K562 (cell line): Measurements from ENCODE around the gene FSTL3. TPM values are rescaled to one million over a fixed set of nuclear protein-coding genes. Genes with fewer than 3 reads are reported as not detected.

ENCODE experiments used
- ATAC-seq: fragments of 200-7000 bp; cut with Tn5 transposase; 3 replicates; pipeline ENCODE4 v1.9.1; 2020; ENCODE audit warnings: moderate library complexity
- BruUV-seq: library from RNA; stranded (reverse); fragments of 400-500 nt; replicated peaks from 2 replicates; lab custom pipeline; 2021; lab: Mats Ljungman, UMichigan
- CTCF ChIA-PET: fragments of 300-600 bp; formaldehyde crosslinking; extraction: SDS; loops from one replicate; lab custom pipeline; 2021; ENCODE audit warnings: low intra/inter-chr PET ratio; lab: Yijun Ruan, JAX
- POLR2A ChIA-PET: fragments of 300-600, 350-650 bp; sonication (Branson Sonifier 250); formaldehyde crosslinking; extraction: SDS; loops from one replicate; lab custom pipeline; 2021; ENCODE audit warnings: antibody characterized with exemption, inconsistent platforms; lab: Yijun Ruan, JAX
- DNase-seq, 4 experiments: peaks; one replicate each; pipeline versions ENCODE4 v3.0.0 to v3.0.0-alpha.2; 2011 to 2018; ENCODE audit warnings: low spot score in 3 of 4, mixed read lengths in 3 of 4; ENCODE audit errors: extremely low read depth in 1 of 4
- FAIRE-seq: peaks from 2 replicates; lab custom pipeline; 2011; peaks lifted over from hg19 to GRCh38; lab: Jason Lieb, UNC
- H2AFZ ChIP-seq: 2 replicates; pipeline ENCODE4 v1.6.0; 2011; ENCODE audit warnings: low read depth, low read length, control low read depth, inconsistent platforms
- H3K27ac ChIP-seq: fragments of 200-600 bp; 3 replicates; pipeline ENCODE4 v1.8.0; 2011; ENCODE audit warnings: low read depth, mild to moderate bottlenecking, control low read depth, inconsistent platforms, low read length, moderate library complexity, mixed read lengths; ENCODE audit errors: extremely low read depth
- H3K27me3 ChIP-seq, 2 experiments: fragments of 300-600 bp in 1 of 2; 2 replicates in 1 of 2; 3 replicates in 1 of 2; pipeline versions ENCODE4 v1.6.0 to v1.8.0; 2011; ENCODE audit warnings: inconsistent platforms in 2 of 2, low read length in 2 of 2, mild to moderate bottlenecking in 1 of 2, mixed read lengths in 1 of 2, moderate library complexity in 1 of 2; ENCODE audit not compliant: control insufficient read depth in 2 of 2, insufficient read depth in 2 of 2
- H3K36me3 ChIP-seq: fragments of 300-600 bp; 3 replicates; pipeline ENCODE4 v1.8.0; 2011; ENCODE audit warnings: mild to moderate bottlenecking, low read length, inconsistent platforms; ENCODE audit not compliant: control insufficient read depth, insufficient read depth
- H3K4me1 ChIP-seq, 2 experiments: fragments of 200-600 bp in 1 of 2; replicated peaks in 1 of 2; 2 replicates in 1 of 2; 3 replicates in 1 of 2; pipeline versions ENCODE4 v1.5.1 to v1.8.0; 2011; ENCODE audit warnings: inconsistent platforms in 2 of 2, low read length in 2 of 2, mild to moderate bottlenecking in 1 of 2, mixed read lengths in 1 of 2, moderate library complexity in 1 of 2; ENCODE audit not compliant: control insufficient read depth in 2 of 2, insufficient read depth in 2 of 2
- H3K4me2 ChIP-seq: 2 replicates; pipeline ENCODE4 v1.6.1; 2011; ENCODE audit warnings: low read length, control low read depth, inconsistent platforms, mixed read lengths; ENCODE audit not compliant: insufficient read depth
- H3K4me3 ChIP-seq: fragments of 200-600 bp; sonication (generic), shearing (Covaris generic); 2 replicates; pipeline ENCODE4 v1.5.1; 2016; ENCODE audit warnings: control low read depth, inconsistent platforms
- H3K79me2 ChIP-seq: fragments of 200-600 bp; 3 replicates; pipeline ENCODE4 v1.8.0; 2011; ENCODE audit warnings: low read length, inconsistent platforms; ENCODE audit not compliant: control insufficient read depth, insufficient read depth
- H3K9ac ChIP-seq, 2 experiments: 2 replicates each; pipeline versions ENCODE4 v1.6.0 to v1.6.1; 2011; ENCODE audit warnings: low read depth in 2 of 2, low read length in 2 of 2, control low read depth in 1 of 2, inconsistent platforms in 1 of 2, mild to moderate bottlenecking in 1 of 2, mixed read lengths in 1 of 2; ENCODE audit not compliant: insufficient read depth in 1 of 2
- H3K9me1 ChIP-seq: one replicate; pipeline ENCODE4 v1.6.0; 2011; ENCODE audit warnings: inconsistent platforms, mild to moderate bottlenecking, low read length, moderate library complexity; ENCODE audit not compliant: control insufficient read depth, insufficient read depth
- H3K9me3 ChIP-seq: replicated peaks from 2 replicates; pipeline ENCODE4 v1.5.1; 2011; ENCODE audit warnings: low read depth, low read length, inconsistent platforms; ENCODE audit not compliant: control insufficient read depth, insufficient read depth
- H4K20me1 ChIP-seq: replicated peaks from 2 replicates; pipeline ENCODE4 v1.6.1; 2011; ENCODE audit warnings: low read length, inconsistent platforms, mixed read lengths; ENCODE audit not compliant: control insufficient read depth, insufficient read depth
- E2F3 ChIP-seq: fragments of 250-450 bp; sonication (Bioruptor Pico); IDR thresholded peaks from 2 replicates; pipeline ENCODE4 v1.4.0; 2020; ENCODE audit warnings: mild to moderate bottlenecking
- POLR2G ChIP-seq: fragments of 200-400 bp; formaldehyde crosslinking; IDR thresholded peaks from 2 replicates; pipeline ENCODE4 v1.6.1; 2017; ENCODE audit warnings: low read depth, mild to moderate bottlenecking, antibody characterized with exemption, low read length, moderate library complexity
- RBM22 ChIP-seq: fragments of 200-400 bp; formaldehyde crosslinking; IDR thresholded peaks from 2 replicates; pipeline ENCODE4 v1.6.1; 2018; ENCODE audit warnings: low read length, low read depth; ENCODE audit not compliant: poor library complexity, severe bottlenecking
- WGBS: fragments of 100-300 bp; shearing (Covaris generic); methylation state at CpG from one replicate; pipeline ENCODE4 v1.1.6; 2016; ENCODE audit warnings: low coverage, mixed read lengths; ENCODE audit not compliant: insufficient coverage; ENCODE audit errors: missing lambda C conversion rate; 5-methylcytosine and 5-hydroxymethylcytosine counted together
- in situ Hi-C: fragments of 300-500 bp; cut with MboI; formaldehyde crosslinking; loops from 4 replicates; pipeline ENCODE4 v1.15.0; 2018; ENCODE audit warnings: inconsistent platforms, mixed read lengths
- intact Hi-C: fragments of 100-400 bp; cut with micrococcal nuclease; formaldehyde crosslinking; loops from 2 replicates; pipeline ENCODE4 v1.14.2; 2022
- polyA plus RNA-seq, 8 experiments: library from polyadenylated mRNA; depleted of rRNA in 4 of 8; stranded (reverse) in 5 of 8; unstranded in 3 of 8; fragments of >200 nt; fragmentation: Nextera tagmentation in 2 of 8; fragmentation: Illumina TruSeq in 1 of 8; extraction: Ambion mirVana in 2 of 8; extraction: Trizol in 1 of 8; gene quantifications; 2 replicates each; pipeline versions ENCODE4 v1.2.1 to v1.2.3, GENCODE V29; 2011 to 2014; ENCODE audit warnings: inconsistent platforms in 1 of 8, missing spikeins in 1 of 8
- total RNA-seq, 7 experiments: library from RNA; depleted of rRNA in 6 of 7; stranded (reverse); fragments of >200 nt in 6 of 7; fragmentation: Illumina TruSeq in 2 of 7; extraction: Trizol in 2 of 7; gene quantifications; 2 replicates each; pipeline versions ENCODE4 v1.2.1 to v1.2.3, GENCODE V29; 2011 to 2021; ENCODE audit warnings: low replicate concordance in 1 of 7
- TF ChIP-seq, protein P1 (sequence below), 2 experiments: fragments of 250-450 bp in 1 of 2; fragments of 450-650 bp in 1 of 2; sonication (Bioruptor Pico) in 1 of 2; IDR thresholded peaks; 2 replicates each; pipeline versions ENCODE4 v1.6.1 to v1.8.0; 2016 to 2021; ENCODE audit warnings: mild to moderate bottlenecking in 2 of 2, moderate library complexity in 2 of 2, missing compliant biosample characterization in 1 of 2, missing genetic modification characterization in 1 of 2

Gene FSTL3
- total and polyA plus RNA-seq, 9 of the 15 experiments (the other 6 are each of a cell fraction or from before 2014, with no cell fraction given): 0.35 to 6.8 (median 4.2) TPM; not detected in 1

DNA sequence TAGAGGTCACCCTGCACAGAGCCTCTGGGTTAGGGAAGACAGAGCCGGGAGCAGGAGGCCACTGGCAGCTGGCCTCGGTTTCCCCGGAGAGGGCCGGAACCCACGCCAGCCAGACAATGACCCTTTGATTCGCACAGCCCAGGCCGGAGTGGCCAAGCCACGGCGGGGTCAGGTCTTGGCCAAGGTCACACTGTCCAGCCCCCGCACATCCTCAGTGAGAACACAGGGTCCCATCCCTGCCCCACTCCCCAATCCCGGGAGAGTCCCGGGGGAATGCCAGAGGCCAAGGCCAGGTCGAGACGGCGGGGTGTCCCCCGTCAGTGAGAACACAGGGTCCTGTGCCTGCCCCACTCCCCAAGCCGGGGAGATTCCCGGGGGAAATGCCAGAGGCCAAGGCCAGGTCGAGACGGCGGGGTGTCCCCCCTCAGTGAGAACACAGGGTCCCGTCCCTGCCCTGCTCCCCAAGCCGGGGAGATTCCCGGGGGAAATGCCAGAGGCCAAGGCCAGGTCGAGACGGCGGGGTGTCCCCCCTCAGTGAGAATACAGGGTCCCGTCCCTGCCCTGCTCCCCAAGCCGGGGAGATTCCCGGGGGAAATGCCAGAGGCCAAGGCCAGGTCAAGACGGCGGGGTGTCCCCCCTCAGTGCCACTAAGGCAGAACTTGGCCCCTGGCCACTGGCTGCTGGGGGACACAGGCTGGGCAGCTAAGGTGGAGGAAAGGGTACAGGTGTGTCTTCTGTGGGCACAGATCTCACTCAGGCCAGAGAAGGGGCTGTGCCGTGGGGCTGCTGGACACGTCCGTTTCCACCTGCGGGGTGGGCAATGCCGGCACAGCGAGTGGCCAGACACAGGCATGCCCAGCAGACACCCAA, 1.7 kb upstream of the FSTL3 start:
- Histone ChIP-seq H3K9ac (no peak overlapping the region), H3K9me1 (peaks cover 7% of the 10 kb centered on the region), H3K27me3 (no peaks in the 10 kb centered on the region; a peak in 1 of 5 replicates), H3K4me2 (no peak overlapping the region), H3K4me1 (peaks cover 4 to 65% of the 10 kb centered on the region in 2 experiments), H3K79me2 (peaks cover 6% of the 10 kb centered on the region), H3K36me3 (no peaks in the 10 kb centered on the region), H3K4me3 (no peak overlapping the region), H4K20me1 (no peaks in the 10 kb centered on the region), H3K9me3 (no peaks in the 10 kb centered on the region), H3K27ac (no peak overlapping the region)
- in situ Hi-C loops: no loop called here
- DNase-seq: no peak
- BruUV-seq: no TSS peak
- no peak for ATAC-seq
- FAIRE-seq: no peak
- WGBS: 59% methylated on average over 28 of the region's 38 CpGs
- CTCF ChIA-PET: no interaction called here
- TF ChIP-seq, protein P1, sequence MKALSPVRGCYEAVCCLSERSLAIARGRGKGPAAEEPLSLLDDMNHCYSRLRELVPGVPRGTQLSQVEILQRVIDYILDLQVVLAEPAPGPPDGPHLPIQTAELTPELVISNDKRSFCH (CRISPR knock-in tag; IDR thresholded peaks at IDR 0.05): no peak
- TF ChIP-seq, protein P1 (tag; IDR thresholded peaks at IDR 0.05): no peak
- no peak for TF ChIP-seq E2F3 (CRISPR knock-in tag)
- peak; percentile 13 for TF ChIP-seq RBM22
- TF ChIP-seq POLR2G: 0 out of 2 replicates have a peak, but pooled peaks have one; percentile 46
- TF ChIP-seq, all 486 proteins: peak for 2
- intact Hi-C loops: no loop called here
- no peak overlapping the region for H2AFZ ChIP-seq
- POLR2A ChIA-PET: interaction anchor here (1.8 kb wide), 1 partner anchor 11 kb away, joined by 4 read pairs; the partner anchor contains the start of gene RNF126
